K562 (cell line): Measurements from ENCODE around the gene GPX5. TPM values are rescaled to one million over a fixed set of nuclear protein-coding genes. Genes with fewer than 3 reads are reported as not detected.

Source experiments
- ETV6 ChIP-seq, 3 experiments: fragments of 150-350 bp in 1 of 3; sonication (generic) in 1 of 3; formaldehyde crosslinking in 1 of 3; IDR thresholded peaks; 2 replicates each; pipeline versions ENCODE4 v1.6.1 to v1.8.0; 2014 to 2022; ENCODE audit warnings: borderline replicate concordance in 2 of 3, low read depth in 2 of 3, antibody characterized with exemption in 1 of 3, low read length in 1 of 3, mild to moderate bottlenecking in 1 of 3, missing genetic modification reagents in 1 of 3
- GATAD2B ChIP-seq: fragments of 450-650 bp; IDR thresholded peaks from 2 replicates; pipeline ENCODE4 v1.6.1; 2017; ENCODE audit warnings: mild to moderate bottlenecking, borderline replicate concordance
- HNRNPL ChIP-seq: fragments of 200-400 bp; formaldehyde crosslinking; IDR thresholded peaks from 2 replicates; pipeline ENCODE4 v1.6.1; 2017; ENCODE audit warnings: low read depth, mild to moderate bottlenecking, low read length
- LEF1 ChIP-seq: fragments of 450-650 bp; IDR thresholded peaks from 2 replicates; pipeline ENCODE4 v1.6.1; 2016; ENCODE audit warnings: mild to moderate bottlenecking
- MYBL2 ChIP-seq, 2 experiments: fragments of 450-650 bp in 1 of 2; sonication (generic) in 1 of 2; formaldehyde crosslinking in 1 of 2; IDR thresholded peaks; 2 replicates each; pipeline versions ENCODE4 v1.6.1 to v1.8.1; 2017 to 2022; ENCODE audit warnings: borderline replicate concordance in 1 of 2, inconsistent platforms in 1 of 2, low read depth in 1 of 2, mild to moderate bottlenecking in 1 of 2, missing genetic modification reagents in 1 of 2, moderate library complexity in 1 of 2
- NR2C1 ChIP-seq, 2 experiments: fragments of 450-650 bp; IDR thresholded peaks; 2 replicates each; pipeline ENCODE4 v1.6.1; 2017; ENCODE audit warnings: mild to moderate bottlenecking in 2 of 2, antibody characterized with exemption in 1 of 2, inconsistent platforms in 1 of 2, missing compliant biosample characterization in 1 of 2, missing genetic modification characterization in 1 of 2
- SIRT6 ChIP-seq: IDR thresholded peaks from one replicate; pipeline ENCODE4 v1.6.1; 2012; ENCODE audit warnings: low read depth, mild to moderate bottlenecking, control low read depth, inconsistent platforms, low read length, moderate library complexity
- ZNF75A ChIP-seq: fragments of 450-650 bp; formaldehyde crosslinking; IDR thresholded peaks from 2 replicates; pipeline ENCODE4 v1.4.0; 2020; ENCODE audit warnings: mild to moderate bottlenecking
- ZNF778 ChIP-seq: fragments of 450-650 bp; formaldehyde crosslinking; IDR thresholded peaks from 2 replicates; pipeline ENCODE4 v1.4.0; 2020; ENCODE audit warnings: mild to moderate bottlenecking, moderate library complexity
- polyA plus RNA-seq, 8 experiments: library from polyadenylated mRNA; depleted of rRNA in 4 of 8; stranded (reverse) in 5 of 8; unstranded in 3 of 8; fragments of >200 nt; fragmentation: Nextera tagmentation in 2 of 8; fragmentation: Illumina TruSeq in 1 of 8; extraction: Ambion mirVana in 2 of 8; extraction: Trizol in 1 of 8; gene quantifications; 2 replicates each; pipeline versions ENCODE4 v1.2.1 to v1.2.3, GENCODE V29; 2011 to 2014; ENCODE audit warnings: inconsistent platforms in 1 of 8, missing spikeins in 1 of 8
- total RNA-seq, 7 experiments: library from RNA; depleted of rRNA in 6 of 7; stranded (reverse); fragments of >200 nt in 6 of 7; fragmentation: Illumina TruSeq in 2 of 7; extraction: Trizol in 2 of 7; gene quantifications; 2 replicates each; pipeline versions ENCODE4 v1.2.1 to v1.2.3, GENCODE V29; 2011 to 2021; ENCODE audit warnings: low replicate concordance in 1 of 7
- TF ChIP-seq, protein P1 (sequence below): fragments of 200-800 bp; sonication (Bioruptor generic); IDR thresholded peaks from 2 replicates; pipeline ENCODE4 v1.6.1; 2016; ENCODE audit warnings: missing genetic modification characterization, missing compliant biosample characterization
- TF ChIP-seq, protein P2 (sequence below), 2 experiments: fragments of 450-650 bp; IDR thresholded peaks; 2 replicates each; pipeline ENCODE4 v1.6.1; 2016; ENCODE audit warnings: mild to moderate bottlenecking in 2 of 2, borderline replicate concordance in 1 of 2, low read depth in 1 of 2, moderate library complexity in 1 of 2

The GPX5 gene
- total and polyA plus RNA-seq, 9 of the 15 experiments (the other 6 are each of a cell fraction or from before 2014, with no cell fraction given) = 0.07 to 0.18 (median 0.15) TPM; not detected in 6

- TF ChIP-seq ZNF75A (CRISPR knock-in tag) (no peak; the same call in 1 of the 2 replicates), HNRNPL (no peak), NR2C1 (IDR thresholded peaks at IDR 0.05) (0 out of 2 replicates have a peak, but pooled peaks have one; percentile 27), NR2C1 (tag; IDR thresholded peaks at IDR 0.05) (peak; percentile 63; the same call in 1 of the 2 replicates), SIRT6 (no peak), MYBL2 (IDR thresholded peaks at IDR 0.05; ENCODE audit: low read depth) (no peak), MYBL2 (CRISPR knock-in tag; IDR thresholded peaks at IDR 0.05; ENCODE audit: borderline replicate concordance) (no peak), LEF1 (peak; percentile 82; the same call in 1 of the 2 replicates), ETV6 (IDR thresholded peaks at IDR 0.05; ENCODE audit: borderline replicate concordance in 1 of 2, low read depth in 2 of 2, low read length in 1 of 2) (peak in 1 of 2 experiments; percentile 87; a peak in 2 of 4 replicates), ETV6 (CRISPR knock-in tag; IDR thresholded peaks at IDR 0.05; ENCODE audit: borderline replicate concordance) (no peak), ZNF778 (CRISPR knock-in tag) (no peak), GATAD2B (peak; percentile 56; the same call in 1 of the 2 replicates)
- TF ChIP-seq, protein P1, sequence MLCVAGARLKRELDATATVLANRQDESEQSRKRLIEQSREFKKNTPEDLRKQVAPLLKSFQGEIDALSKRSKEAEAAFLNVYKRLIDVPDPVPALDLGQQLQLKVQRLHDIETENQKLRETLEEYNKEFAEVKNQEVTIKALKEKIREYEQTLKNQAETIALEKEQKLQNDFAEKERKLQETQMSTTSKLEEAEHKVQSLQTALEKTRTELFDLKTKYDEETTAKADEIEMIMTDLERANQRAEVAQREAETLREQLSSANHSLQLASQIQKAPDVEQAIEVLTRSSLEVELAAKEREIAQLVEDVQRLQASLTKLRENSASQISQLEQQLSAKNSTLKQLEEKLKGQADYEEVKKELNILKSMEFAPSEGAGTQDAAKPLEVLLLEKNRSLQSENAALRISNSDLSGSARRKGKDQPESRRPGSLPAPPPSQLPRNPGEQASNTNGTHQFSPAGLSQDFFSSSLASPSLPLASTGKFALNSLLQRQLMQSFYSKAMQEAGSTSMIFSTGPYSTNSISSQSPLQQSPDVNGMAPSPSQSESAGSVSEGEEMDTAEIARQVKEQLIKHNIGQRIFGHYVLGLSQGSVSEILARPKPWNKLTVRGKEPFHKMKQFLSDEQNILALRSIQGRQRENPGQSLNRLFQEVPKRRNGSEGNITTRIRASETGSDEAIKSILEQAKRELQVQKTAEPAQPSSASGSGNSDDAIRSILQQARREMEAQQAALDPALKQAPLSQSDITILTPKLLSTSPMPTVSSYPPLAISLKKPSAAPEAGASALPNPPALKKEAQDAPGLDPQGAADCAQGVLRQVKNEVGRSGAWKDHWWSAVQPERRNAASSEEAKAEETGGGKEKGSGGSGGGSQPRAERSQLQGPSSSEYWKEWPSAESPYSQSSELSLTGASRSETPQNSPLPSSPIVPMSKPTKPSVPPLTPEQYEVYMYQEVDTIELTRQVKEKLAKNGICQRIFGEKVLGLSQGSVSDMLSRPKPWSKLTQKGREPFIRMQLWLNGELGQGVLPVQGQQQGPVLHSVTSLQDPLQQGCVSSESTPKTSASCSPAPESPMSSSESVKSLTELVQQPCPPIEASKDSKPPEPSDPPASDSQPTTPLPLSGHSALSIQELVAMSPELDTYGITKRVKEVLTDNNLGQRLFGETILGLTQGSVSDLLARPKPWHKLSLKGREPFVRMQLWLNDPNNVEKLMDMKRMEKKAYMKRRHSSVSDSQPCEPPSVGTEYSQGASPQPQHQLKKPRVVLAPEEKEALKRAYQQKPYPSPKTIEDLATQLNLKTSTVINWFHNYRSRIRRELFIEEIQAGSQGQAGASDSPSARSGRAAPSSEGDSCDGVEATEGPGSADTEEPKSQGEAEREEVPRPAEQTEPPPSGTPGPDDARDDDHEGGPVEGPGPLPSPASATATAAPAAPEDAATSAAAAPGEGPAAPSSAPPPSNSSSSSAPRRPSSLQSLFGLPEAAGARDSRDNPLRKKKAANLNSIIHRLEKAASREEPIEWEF (CRISPR knock-in tag) = 0 out of 2 replicates have a peak, but pooled peaks have one; percentile 41
- TF ChIP-seq, protein P2, sequence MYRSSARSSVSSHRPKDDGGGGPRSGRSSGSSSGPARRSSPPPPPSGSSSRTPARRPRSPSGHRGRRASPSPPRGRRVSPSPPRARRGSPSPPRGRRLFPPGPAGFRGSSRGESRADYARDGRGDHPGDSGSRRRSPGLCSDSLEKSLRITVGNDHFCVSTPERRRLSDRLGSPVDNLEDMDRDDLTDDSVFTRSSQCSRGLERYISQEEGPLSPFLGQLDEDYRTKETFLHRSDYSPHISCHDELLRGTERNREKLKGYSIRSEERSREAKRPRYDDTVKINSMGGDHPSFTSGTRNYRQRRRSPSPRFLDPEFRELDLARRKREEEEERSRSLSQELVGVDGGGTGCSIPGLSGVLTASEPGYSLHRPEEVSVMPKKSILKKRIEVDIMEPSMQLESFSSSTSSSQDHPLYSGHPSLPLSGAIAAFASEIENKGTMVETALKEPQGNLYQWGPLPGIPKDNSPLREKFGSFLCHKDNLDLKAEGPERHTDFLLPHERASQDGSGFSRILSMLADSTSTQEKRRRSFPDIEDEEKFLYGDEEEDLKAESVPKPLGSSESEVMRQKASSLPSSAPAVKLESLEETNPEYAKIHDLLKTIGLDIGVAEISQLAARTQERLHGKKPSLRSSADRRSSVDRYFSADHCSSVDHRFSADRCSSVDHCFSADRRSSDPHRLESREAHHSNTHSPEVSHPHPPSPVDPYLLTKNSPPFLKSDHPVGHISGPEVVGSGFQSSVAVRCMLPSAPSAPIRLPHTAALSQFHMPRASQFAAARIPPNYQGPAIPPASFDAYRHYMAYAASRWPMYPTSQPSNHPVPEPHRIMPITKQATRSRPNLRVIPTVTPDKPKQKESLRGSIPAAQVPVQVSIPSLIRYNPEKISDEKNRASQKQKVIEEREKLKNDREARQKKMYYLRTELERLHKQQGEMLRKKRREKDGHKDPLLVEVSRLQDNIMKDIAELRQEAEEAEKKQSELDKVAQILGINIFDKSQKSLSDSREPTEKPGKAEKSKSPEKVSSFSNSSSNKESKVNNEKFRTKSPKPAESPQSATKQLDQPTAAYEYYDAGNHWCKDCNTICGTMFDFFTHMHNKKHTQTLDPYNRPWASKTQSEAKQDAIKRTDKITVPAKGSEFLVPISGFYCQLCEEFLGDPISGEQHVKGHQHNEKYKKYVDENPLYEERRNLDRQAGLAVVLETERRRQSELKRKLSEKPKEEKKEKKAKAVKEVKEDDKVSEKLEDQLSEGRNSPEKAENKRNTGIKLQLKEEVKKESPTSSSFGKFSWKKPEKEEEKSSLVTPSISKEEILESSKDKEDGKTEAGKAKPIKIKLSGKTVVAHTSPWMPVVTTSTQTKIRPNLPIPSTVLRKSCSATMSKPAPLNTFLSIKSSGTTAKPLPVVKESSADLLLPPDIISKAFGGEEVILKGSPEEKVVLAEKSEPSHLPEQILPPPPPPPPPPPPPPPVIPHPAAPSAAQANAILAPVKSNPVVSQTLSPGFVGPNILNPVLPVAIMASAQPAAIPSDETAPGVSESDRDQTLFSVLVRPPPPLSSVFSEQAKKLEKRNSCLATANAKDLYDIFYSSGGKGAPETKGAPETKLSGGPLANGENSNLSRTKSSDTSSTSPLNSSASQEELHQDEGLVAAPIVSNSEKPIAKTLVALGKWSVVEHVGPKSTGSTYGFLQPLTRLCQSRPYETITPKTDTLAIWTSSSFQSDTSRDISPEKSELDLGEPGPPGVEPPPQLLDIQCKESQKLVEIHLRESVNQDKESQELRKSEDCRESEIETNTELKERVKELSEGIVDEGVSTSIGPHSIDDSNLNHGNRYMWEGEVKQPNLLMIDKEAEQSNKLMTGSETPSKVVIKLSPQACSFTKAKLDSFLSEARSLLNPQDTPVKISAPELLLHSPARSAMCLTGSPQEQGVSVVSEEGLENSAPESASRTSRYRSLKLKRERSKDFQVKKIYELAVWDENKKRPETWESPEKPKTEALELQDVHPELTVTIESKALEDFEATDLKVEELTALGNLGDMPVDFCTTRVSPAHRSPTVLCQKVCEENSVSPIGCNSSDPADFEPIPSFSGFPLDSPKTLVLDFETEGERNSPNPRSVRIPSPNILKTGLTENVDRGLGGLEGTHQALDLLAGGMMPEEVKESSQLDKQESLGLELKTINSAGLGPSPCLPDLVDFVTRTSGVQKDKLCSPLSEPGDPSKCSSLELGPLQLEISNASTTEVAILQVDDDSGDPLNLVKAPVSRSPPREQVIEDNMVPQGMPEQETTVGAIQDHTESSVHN (IDR thresholded peaks at IDR 0.05; ENCODE audit: borderline replicate concordance in 1 of 2, low read depth in 1 of 2) = 0 out of 4 replicates have a peak, but pooled peaks have one; percentile 36 to 54
Measured at GRCh38 chr6:28565823-28566526, 40.3 kb downstream of the GPX5 start (continued).
